Neural crest cell (in vitro differentiated cells): ENCODE data around the gene UNC5C. TPM values are rescaled to one million over a fixed set of nuclear protein-coding genes. Genes with fewer than 3 reads are reported as not detected.

ENCODE experiments used
- DNase-seq: peaks from one replicate; pipeline ENCODE4 v3.0.0; 2021; ENCODE audit warnings: low read depth, mixed read lengths, low spot score
- H3K27ac Mint-ChIP-seq: one replicate; pipeline ENCODE4 v1.8.0; 2021; ENCODE audit warnings: mild to moderate bottlenecking, mixed read lengths; ENCODE audit not compliant: unreplicated experiment
- H3K27me3 Mint-ChIP-seq: 2 replicates; pipeline ENCODE4 v1.8.0; 2021; ENCODE audit warnings: low read depth, mild to moderate bottlenecking, mixed read lengths
- H3K36me3 Mint-ChIP-seq: 2 replicates; pipeline ENCODE4 v1.8.0; 2021; ENCODE audit warnings: low read depth, mild to moderate bottlenecking, mixed read lengths
- H3K4me1 Mint-ChIP-seq: 2 replicates; pipeline ENCODE4 v1.8.0; 2021; ENCODE audit warnings: mixed read lengths
- H3K4me3 Mint-ChIP-seq: one replicate; pipeline ENCODE4 v1.8.0; 2021; ENCODE audit warnings: mild to moderate bottlenecking, mixed read lengths
- H3K9me3 Mint-ChIP-seq: 2 replicates; pipeline ENCODE4 v1.8.0; 2021; ENCODE audit warnings: mixed read lengths
- CTCF ChIP-seq: fragments of 200-600 bp; sonication (generic); conservative IDR thresholded peaks from 2 replicates; pipeline ENCODE4 v1.5.0; 2021; ENCODE audit warnings: antibody characterized with exemption, mild to moderate bottlenecking
- total RNA-seq: library from RNA; stranded (reverse); gene quantifications from 2 replicates; pipeline ENCODE4 v1.2.1, GENCODE V29; 2021

The UNC5C gene
- total RNA-seq, 1 donor from 2014 or later = 6.5 TPM

DNA sequence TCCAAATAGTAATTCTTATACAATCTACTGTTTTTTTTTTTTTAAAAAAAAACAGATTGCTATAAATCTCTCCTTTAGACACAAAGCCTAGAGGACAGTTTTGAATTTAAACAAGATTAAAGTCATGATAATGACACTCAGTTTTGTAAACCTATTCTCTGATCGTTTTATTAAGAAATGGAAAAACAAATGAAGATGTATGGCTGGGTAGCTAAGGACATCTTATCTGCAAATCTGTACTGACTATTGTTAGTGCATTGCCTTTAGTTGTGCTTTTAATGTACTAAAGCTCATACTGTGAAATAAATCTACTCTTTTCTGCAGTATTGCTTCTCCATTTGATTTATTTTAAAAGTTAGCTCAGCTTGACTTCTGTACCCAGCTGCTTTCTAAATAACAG is 155.0 kb downstream of the UNC5C start:
- no peaks in the 10 kb centered on the region for H3K36me3 Mint-ChIP-seq
- no peak overlapping the region for H3K4me3 Mint-ChIP-seq
- TF ChIP-seq CTCF = no peak

GRCh38 chr4:95388911-95389310 is 159.9 kb downstream of the UNC5C start:
- Mint-ChIP-seq H3K9me3 (no peaks in the 10 kb centered on the region), H3K36me3 (no peaks in the 10 kb centered on the region), H3K4me3 (no peak overlapping the region), H3K27me3 (no peaks in the 10 kb centered on the region), H3K4me1 (peaks cover 6% of the 10 kb centered on the region), H3K27ac (no peak overlapping the region)
- TF ChIP-seq CTCF = no peak
- DNase-seq = no peak

More for the DNA sequence above, 155.0 kb downstream of the UNC5C start:
- Mint-ChIP-seq H3K4me1 (peaks cover 11% of the 10 kb centered on the region), H3K9me3 (no peaks in the 10 kb centered on the region), H3K27me3 (no peaks in the 10 kb centered on the region), H3K27ac (no peak overlapping the region)
- DNase-seq = no peak

GRCh38 chr4:95387719-95388118 is 161.1 kb downstream of the UNC5C start:
- no peaks in the 10 kb centered on the region for H3K36me3 Mint-ChIP-seq
- no peak overlapping the region for H3K4me3 Mint-ChIP-seq
- no peaks in the 10 kb centered on the region for H3K9me3 Mint-ChIP-seq
- no peaks in the 10 kb centered on the region for H3K27me3 Mint-ChIP-seq
- DNase-seq = no peak
- TF ChIP-seq CTCF = no peak
- peaks cover 1% of the 10 kb centered on the region for H3K4me1 Mint-ChIP-seq
- no peak overlapping the region for H3K27ac Mint-ChIP-seq

- no peak for TF ChIP-seq CTCF
- no peak for DNase-seq
- Mint-ChIP-seq H3K36me3 (no peaks in the 10 kb centered on the region), H3K4me3 (no peak overlapping the region), H3K4me1 (no peaks in the 10 kb centered on the region), H3K27ac (no peak overlapping the region), H3K9me3 (no peaks in the 10 kb centered on the region), H3K27me3 (no peaks in the 10 kb centered on the region)
Measured at GRCh38 chr4:95386410-95386809, 162.4 kb downstream of the UNC5C start.

DNA sequence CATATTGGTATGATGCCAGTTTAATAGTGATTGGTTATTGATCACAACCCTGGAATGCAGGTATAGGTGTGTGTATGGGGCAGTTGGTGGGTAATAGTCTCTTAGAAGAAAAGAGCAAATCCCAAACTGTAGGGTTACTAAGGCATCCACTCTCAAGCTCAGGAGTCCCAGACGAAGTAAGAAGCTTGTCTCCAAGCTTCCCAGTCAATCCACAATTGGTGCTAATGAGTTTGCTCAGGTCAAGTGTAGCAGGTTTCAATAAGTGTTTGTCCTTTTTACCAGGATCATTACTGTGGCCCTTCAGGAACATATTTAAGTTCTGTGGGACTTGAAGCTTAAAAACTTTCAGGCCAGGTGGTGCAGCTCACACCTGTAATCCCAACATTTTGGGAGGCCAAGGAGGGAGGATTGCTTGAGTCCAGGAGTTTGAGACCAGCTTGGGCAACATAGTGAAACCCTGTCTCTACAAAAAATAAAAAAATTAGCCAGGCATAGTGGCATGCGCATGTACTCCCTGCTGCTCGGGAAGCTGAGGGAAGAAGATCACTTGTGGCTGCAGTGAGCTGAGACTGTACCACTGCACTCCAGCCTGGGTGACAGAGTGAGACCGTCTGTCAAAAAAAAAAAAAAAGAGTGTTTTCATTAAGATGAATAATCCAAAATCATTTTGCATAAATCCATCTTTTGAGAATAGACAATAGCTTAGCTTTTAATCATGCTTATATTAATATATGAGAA is 166.8 kb downstream of the UNC5C start:
- H3K4me1 Mint-ChIP-seq = peaks cover 3% of the 10 kb centered on the region
- H3K9me3 Mint-ChIP-seq = no peaks in the 10 kb centered on the region
- TF ChIP-seq CTCF = no peak
- H3K27me3 Mint-ChIP-seq = peaks cover 3% of the 10 kb centered on the region
- H3K4me3 Mint-ChIP-seq = no peak overlapping the region
- no peak overlapping the region for H3K27ac Mint-ChIP-seq
- DNase-seq = no peak
- no peaks in the 10 kb centered on the region for H3K36me3 Mint-ChIP-seq
